GM12878 (cell line): ENCODE data around the gene FCGR2B. TPM values are rescaled to one million over a fixed set of nuclear protein-coding genes. Genes with fewer than 3 reads are reported as not detected.
A peak's percentile ranks its signal among the peaks of the same experiment; 100 is the strongest.

ENCODE experiments used
- ATAC-seq: fragments of 200-7000 bp; cut with Tn5 transposase; 3 replicates; pipeline ENCODE4 v1.9.1; 2020; ENCODE audit warnings: mild to moderate bottlenecking, moderate library complexity
- BruUV-seq: library from RNA; stranded (reverse); fragments of 400-500 nt; replicated peaks from 2 replicates; lab custom pipeline; 2021; lab: Mats Ljungman, UMichigan
- CTCF ChIA-PET: fragments of 300-600 bp; sonication (Branson Sonifier 250); formaldehyde crosslinking; extraction: SDS; loops from one replicate; lab custom pipeline; 2021; ENCODE audit warnings: inconsistent platforms; lab: Yijun Ruan, JAX
- POLR2A ChIA-PET: fragments of 350-600 bp; formaldehyde crosslinking; extraction: SDS; loops from one replicate; lab custom pipeline; 2021; ENCODE audit warnings: inconsistent platforms; lab: Charles Lee
- RAD21 ChIA-PET: fragments of 300-600 bp; sonication (Branson Sonifier 250); formaldehyde crosslinking; loops from one replicate; lab custom pipeline; 2023; ENCODE audit warnings: antibody characterized with exemption; ENCODE audit not compliant: unreplicated experiment; lab: Charles Lee
- SMC1A ChIA-PET: fragments of 300-600 bp; sonication (Branson Sonifier 250); formaldehyde crosslinking; loops from one replicate; lab custom pipeline; 2023; ENCODE audit not compliant: unreplicated experiment, uncharacterized antibody; lab: Charles Lee
- DNase-seq: peaks from one replicate; pipeline ENCODE4 v3.0.0-alpha.2; 2011; ENCODE audit warnings: low read depth, low spot score
- FAIRE-seq: peaks from 3 replicates; lab custom pipeline; 2011; peaks lifted over from hg19 to GRCh38; lab: Jason Lieb, UNC
- H2AFZ ChIP-seq: 2 replicates; pipeline ENCODE4 v1.6.0; 2011; ENCODE audit warnings: low read depth, low read length, control low read depth; ENCODE audit not compliant: control insufficient read depth
- H3K27ac ChIP-seq: 2 replicates; pipeline ENCODE4 v1.5.1; 2011; ENCODE audit warnings: control low read depth; ENCODE audit not compliant: control insufficient read depth, insufficient read depth
- H3K27me3 ChIP-seq, 2 experiments: replicated peaks in 1 of 2; 2 replicates each; pipeline versions ENCODE4 v1.6.0 to v1.6.1; 2011; ENCODE audit warnings: low read length in 1 of 2; ENCODE audit not compliant: control insufficient read depth in 2 of 2, insufficient read depth in 2 of 2
- H3K36me3 ChIP-seq, 2 experiments: 2 replicates each; pipeline ENCODE4 v1.5.1; 2011; ENCODE audit warnings: low read length in 1 of 2; ENCODE audit not compliant: control insufficient read depth in 2 of 2, insufficient read depth in 2 of 2
- H3K4me1 ChIP-seq: 2 replicates; pipeline ENCODE4 v1.6.1; 2011; ENCODE audit warnings: mild to moderate bottlenecking, low read length, moderate library complexity, mixed read lengths; ENCODE audit not compliant: control insufficient read depth, insufficient read depth
- H3K4me2 ChIP-seq: 2 replicates; pipeline ENCODE4 v1.6.0; 2011; ENCODE audit warnings: control low read depth; ENCODE audit not compliant: control insufficient read depth, insufficient read depth
- H3K4me3 ChIP-seq: fragments of 200-600 bp; sonication (generic); 2 replicates; pipeline ENCODE4 v1.5.1; 2016
- H3K79me2 ChIP-seq: 2 replicates; pipeline ENCODE4 v1.6.0; 2011; ENCODE audit warnings: low read length; ENCODE audit not compliant: control insufficient read depth, insufficient read depth
- H3K9ac ChIP-seq: 2 replicates; pipeline ENCODE4 v1.8.0; 2011; ENCODE audit warnings: low read length, control low read depth, mixed read lengths; ENCODE audit not compliant: control insufficient read depth, insufficient read depth
- H3K9me3 ChIP-seq: replicated peaks from 3 replicates; pipeline ENCODE4 v1.5.1; 2011; ENCODE audit warnings: mild to moderate bottlenecking, low read length; ENCODE audit not compliant: control insufficient read depth, insufficient read depth
- H4K20me1 ChIP-seq: 2 replicates; pipeline ENCODE4 v1.6.0; 2011; ENCODE audit not compliant: control insufficient read depth, insufficient read depth
- BCL3 ChIP-seq: IDR thresholded peaks from 2 replicates; pipeline ENCODE4 v1.6.1; 2011; ENCODE audit warnings: borderline replicate concordance, low read depth, mild to moderate bottlenecking, moderate library complexity, low read length; ENCODE audit not compliant: insufficient read depth, poor library complexity, severe bottlenecking
- BHLHE40 ChIP-seq, 2 experiments: fragments of 450-650 bp in 1 of 2; IDR thresholded peaks; 2 replicates each; pipeline ENCODE4 v1.6.1; 2011 to 2017; ENCODE audit warnings: low read depth in 2 of 2, borderline replicate concordance in 1 of 2, improper control_type of control experiment in 1 of 2, low read length in 1 of 2, mild to moderate bottlenecking in 1 of 2
- CBFB ChIP-seq: IDR thresholded peaks from 2 replicates; pipeline ENCODE4 v1.6.1; 2016; ENCODE audit warnings: antibody characterized with exemption, low read depth
- CBX3 ChIP-seq: fragments of 200-600 bp; sonication (generic); IDR thresholded peaks from 2 replicates; pipeline ENCODE4 v1.6.1; 2016; ENCODE audit warnings: low read depth, borderline replicate concordance
- CBX5 ChIP-seq: sonication (generic); IDR thresholded peaks from 2 replicates; pipeline ENCODE4 v1.6.1; 2016; ENCODE audit warnings: low read depth, moderate library complexity, mild to moderate bottlenecking, inconsistent platforms
- EP300 ChIP-seq, 2 experiments: fragments of 150-350 bp in 1 of 2; IDR thresholded peaks; 2 replicates each; pipeline ENCODE4 v1.6.1; 2011 to 2012; ENCODE audit warnings: low read depth in 2 of 2, low read length in 2 of 2, borderline replicate concordance in 1 of 2, improper control_type of control experiment in 1 of 2, inconsistent platforms in 1 of 2; ENCODE audit not compliant: control insufficient read depth in 1 of 2
- HDAC2 ChIP-seq: fragments of 200-600 bp; sonication (generic); IDR thresholded peaks from 2 replicates; pipeline ENCODE4 v1.6.1; 2017
- LARP7 ChIP-seq: fragments of 450-650 bp; IDR thresholded peaks from 2 replicates; pipeline ENCODE4 v1.6.1; 2017; ENCODE audit warnings: mild to moderate bottlenecking
- MYC ChIP-seq: IDR thresholded peaks from 2 replicates; pipeline ENCODE4 v1.6.1; 2011; ENCODE audit warnings: mild to moderate bottlenecking, low read length, moderate library complexity, inconsistent platforms; ENCODE audit not compliant: insufficient read depth, insufficient replicate concordance, insufficient read length, severe bottlenecking
- NBN ChIP-seq: fragments of 450-650 bp; IDR thresholded peaks from 2 replicates; pipeline ENCODE4 v1.6.1; 2016
- NKRF ChIP-seq: fragments of 450-650 bp; conservative IDR thresholded peaks from 2 replicates; pipeline ENCODE4 v1.6.1; 2017; ENCODE audit warnings: mild to moderate bottlenecking, moderate library complexity
- POLR2A ChIP-seq: IDR thresholded peaks from 2 replicates; pipeline ENCODE4 v1.6.1; 2011; ENCODE audit warnings: low read depth, mild to moderate bottlenecking, low read length
- RB1 ChIP-seq: fragments of 450-650 bp; formaldehyde crosslinking; IDR thresholded peaks from 2 replicates; pipeline ENCODE4 v1.6.1; 2017; ENCODE audit warnings: mild to moderate bottlenecking, borderline replicate concordance
- SREBF2 ChIP-seq: IDR thresholded peaks from 2 replicates; pipeline ENCODE4 v1.6.1; 2012; ENCODE audit warnings: mild to moderate bottlenecking, low read length
- SUPT20H ChIP-seq: IDR thresholded peaks from 2 replicates; pipeline ENCODE4 v1.6.1; 2011; ENCODE audit warnings: low read depth, mild to moderate bottlenecking, low read length, moderate library complexity, borderline replicate concordance; ENCODE audit not compliant: control insufficient read depth
- USF1 ChIP-seq: IDR thresholded peaks from 2 replicates; pipeline ENCODE4 v1.6.1; 2011; ENCODE audit warnings: borderline replicate concordance, low read depth, mild to moderate bottlenecking, moderate library complexity, mixed read lengths, low read length; ENCODE audit not compliant: insufficient read depth; ENCODE audit errors: extremely low read length
- ZNF622 ChIP-seq: fragments of 450-650 bp; IDR thresholded peaks from 2 replicates; pipeline ENCODE4 v1.6.1; 2017; ENCODE audit warnings: mild to moderate bottlenecking, inconsistent platforms
- ZSCAN29 ChIP-seq: fragments of 450-650 bp; IDR thresholded peaks from 2 replicates; pipeline ENCODE4 v1.6.1; 2017; ENCODE audit warnings: mild to moderate bottlenecking, moderate library complexity
- WGBS: methylation state at CpG from one replicate; pipeline ENCODE4 v1.1.6; 2016; ENCODE audit warnings: low lambda C conversion rate; ENCODE audit not compliant: insufficient replicate concordance, insufficient coverage; ENCODE audit errors: missing lambda C conversion rate; 5-methylcytosine and 5-hydroxymethylcytosine counted together
- in situ Hi-C: fragments of 300-500 bp; cut with MboI; formaldehyde crosslinking; loops from 9 replicates; pipeline ENCODE4 v1.14.3; 2018; ENCODE audit warnings: mixed read lengths
- intact Hi-C: fragments of 100-400 bp; cut with micrococcal nuclease; formaldehyde crosslinking; loops from one replicate; pipeline ENCODE4 v1.14.2; 2022; ENCODE audit not compliant: unreplicated experiment
- polyA plus RNA-seq, 11 experiments: library from polyadenylated mRNA; depleted of rRNA in 4 of 11; unstranded in 6 of 11; stranded (reverse) in 5 of 11; fragments of >200 nt; fragmentation: Nextera tagmentation in 4 of 11; fragmentation: Illumina TruSeq in 1 of 11; extraction: Ambion mirVana in 4 of 11; extraction: Trizol in 1 of 11; gene quantifications; 1 replicate in 1 of 11; 2 replicates in 10 of 11; pipeline versions ENCODE4 v1.2.1 to v1.2.3, GENCODE V29; 2011 to 2016; ENCODE audit warnings: inconsistent platforms in 2 of 11, missing spikeins in 2 of 11, low read depth in 1 of 11
- total RNA-seq, 4 experiments: library from RNA; depleted of rRNA in 3 of 4; stranded (reverse); fragments of >200 nt in 3 of 4; fragmentation: Illumina TruSeq in 1 of 4; extraction: Trizol in 1 of 4; gene quantifications; 2 replicates each; pipeline versions ENCODE4 v1.2.1 to v1.2.3, GENCODE V29; 2013 to 2021

The FCGR2B gene
- total and polyA plus RNA-seq, 10 of the 15 experiments (the other 5 are each of a cell fraction or from before 2014, with no cell fraction given): 76.6 to 216 (median 108) TPM

- peaks cover 12% of the 10 kb centered on the region for H3K79me2 ChIP-seq
- no peaks in the 10 kb centered on the region for H3K36me3 ChIP-seq
- ChIA-PET CTCF (interaction anchor here (0.8 to 5.8 kb wide), 10 partner anchors 9 to 326 kb away, joined by 3 to 86 read pairs (median 4); partner anchors contain the start of gene FCRLA), SMC1A (interaction anchor here (0.6 to 6.4 kb wide), 7 partner anchors 8 to 37 kb away, joined by 3 to 84 read pairs (median 7); partner anchors contain the start of gene FCRLA), RAD21 (interaction anchor here (0.7 to 6.1 kb wide), 8 partner anchors 8 to 187 kb away, joined by 3 to 85 read pairs (median 4); partner anchors contain the start of gene FCRLA), POLR2A (interaction anchor here (0.7 to 4.6 kb wide), 8 partner anchors 8 to 36 kb away, joined by 3 to 34 read pairs (median 4); partner anchors contain the start of gene FCRLA)
- peaks cover 44% of the 10 kb centered on the region for H3K4me1 ChIP-seq
- H3K9ac ChIP-seq: peak overlapping the region; percentile 85
- H3K27ac ChIP-seq: peak overlapping the region; percentile 84
- WGBS: under 1% methylated on average over 46 of the region's 83 CpGs
- peak overlapping the region; percentile 92 for H3K4me3 ChIP-seq
- H2AFZ ChIP-seq: peak overlapping the region; percentile 11
- FAIRE-seq (no peak), ATAC-seq (peak; percentile 80), DNase-seq (no peak)
- no peaks in the 10 kb centered on the region for H3K9me3 ChIP-seq
- H3K4me2 ChIP-seq: peak overlapping the region; percentile 95
- in situ Hi-C loops: no loop called here
- intact Hi-C loops: loop anchor here (2.0 kb wide), 1 partner anchor 20 kb away; the partner anchor contains the start of gene FCRLA
- H3K27me3 ChIP-seq: no peaks in the 10 kb centered on the region
- no peaks in the 10 kb centered on the region for H4K20me1 ChIP-seq
- no TSS peak for BruUV-seq
- TF ChIP-seq RB1: peak; percentile 31; the same call in 1 of the 2 replicates
- 0 out of 2 replicates have a peak, but pooled peaks have one; percentile 49 for TF ChIP-seq NBN
- TF ChIP-seq BHLHE40 (IDR thresholded peaks at IDR 0.05; ENCODE audit: borderline replicate concordance in 1 of 2, low read depth in 2 of 2, low read length in 1 of 2): peak in 1 of 2 experiments; percentile 83; a peak in 2 of 4 replicates
- peak; percentile 94 for TF ChIP-seq POLR2A
- no peak for TF ChIP-seq SUPT20H
- TF ChIP-seq NKRF: peak; percentile 67
- TF ChIP-seq SREBF2: no peak
- peak; percentile 93 for TF ChIP-seq LARP7
- 0 out of 2 replicates have a peak, but pooled peaks have one; percentile 52 for TF ChIP-seq CBX5
- no peak for TF ChIP-seq CBX3
- TF ChIP-seq ZNF622: no peak
- TF ChIP-seq CBFB: 0 out of 2 replicates have a peak, but pooled peaks have one; percentile 41
- TF ChIP-seq ZSCAN29: 0 out of 2 replicates have a peak, but pooled peaks have one; percentile 28
- TF ChIP-seq MYC: no peak
- no peak for TF ChIP-seq USF1
- TF ChIP-seq EP300 (IDR thresholded peaks at IDR 0.05; ENCODE audit: borderline replicate concordance in 1 of 2, control insufficient read depth in 1 of 2, low read depth in 2 of 2, low read length in 2 of 2): no peak
- TF ChIP-seq BCL3: peak; percentile 7
- no peak for TF ChIP-seq HDAC2
Observed at GRCh38 chr1:161726473-161727255, 63.7 kb downstream of the FCGR2B start.
